Activated CD8-positive, alpha-beta T cell treated with anti-CD3 and anti-CD28 coated beads for 36 hours (primary cell): ENCODE measurements around the gene TCF19. TPM values are rescaled to one million over a fixed set of nuclear protein-coding genes. Genes with fewer than 3 reads are reported as not detected.
A peak's percentile ranks its signal among the peaks of the same experiment; 100 is the strongest.

Experiments used
- ATAC-seq: fragments of 200-7000 bp; cut with Tn5 transposase; one replicate; pipeline ENCODE4 v1.10.0; 2021; ENCODE audit warnings: mild to moderate bottlenecking, moderate library complexity
- CTCF ChIA-PET: fragments of 350-600 bp; sonication (Branson Sonifier 250); formaldehyde crosslinking; loops from one replicate; lab custom pipeline; 2021; ENCODE audit warnings: antibody characterized with exemption; lab: Charles Lee
- POLR2A ChIA-PET: fragments of 350-600 bp; sonication (Branson Sonifier 250); formaldehyde crosslinking; loops from one replicate; lab custom pipeline; 2021; ENCODE audit warnings: antibody characterized with exemption; lab: Charles Lee
- DNase-seq: peaks from one replicate; pipeline ENCODE4 v3.0.0-alpha.2; 2020
- H3K27ac Mint-ChIP-seq: one replicate; pipeline ENCODE4 v1.8.0; 2021; ENCODE audit warnings: mild to moderate bottlenecking, mixed read lengths
- H3K27me3 Mint-ChIP-seq: one replicate; pipeline ENCODE4 v1.8.0; 2021; ENCODE audit warnings: mixed read lengths
- H3K36me3 Mint-ChIP-seq: one replicate; pipeline ENCODE4 v1.8.0; 2021; ENCODE audit warnings: low read depth, mixed read lengths
- H3K4me1 Mint-ChIP-seq: one replicate; pipeline ENCODE4 v1.8.0; 2021; ENCODE audit warnings: low read depth, mixed read lengths
- H3K4me3 Mint-ChIP-seq: one replicate; pipeline ENCODE4 v1.8.0; 2021; ENCODE audit warnings: mild to moderate bottlenecking, moderate library complexity, mixed read lengths
- H3K9me3 Mint-ChIP-seq: one replicate; pipeline ENCODE4 v1.8.0; 2021; ENCODE audit warnings: mixed read lengths
- intact Hi-C: fragments of 100-400 bp; cut with micrococcal nuclease; formaldehyde crosslinking; loops from one replicate; pipeline ENCODE4 v1.10.0; 2022
- total RNA-seq, 2 experiments: library from RNA; stranded (reverse); gene quantifications; one replicate each; pipeline ENCODE4 v1.2.3, GENCODE V29; 2021
- TF ChIP-seq, protein P1 (sequence below): fragments of 200-600 bp; IDR thresholded peaks from one replicate; pipeline ENCODE4 v1.8.0; 2022; ENCODE audit warnings: antibody characterized with exemption, mild to moderate bottlenecking

TCF19 gene
- total RNA-seq, 2 experiments from 2014 or later, result 91.9 to 92.9 TPM

GRCh38 chr6:31174378-31174777 lies 16.0 kb downstream of the TCF19 start:
- DNase-seq, result no peak
- Mint-ChIP-seq H3K4me3 (no peak overlapping the region), H3K9me3 (no peaks in the 10 kb centered on the region), H3K4me1 (peaks cover 15% of the 10 kb centered on the region), H3K36me3 (no peaks in the 10 kb centered on the region), H3K27me3 (no peaks in the 10 kb centered on the region), H3K27ac (no peak overlapping the region)
- ChIA-PET POLR2A (no interaction called here), CTCF (no interaction called here)
- ATAC-seq, result no peak
- intact Hi-C loops, result no loop called here
- TF ChIP-seq, protein P1, sequence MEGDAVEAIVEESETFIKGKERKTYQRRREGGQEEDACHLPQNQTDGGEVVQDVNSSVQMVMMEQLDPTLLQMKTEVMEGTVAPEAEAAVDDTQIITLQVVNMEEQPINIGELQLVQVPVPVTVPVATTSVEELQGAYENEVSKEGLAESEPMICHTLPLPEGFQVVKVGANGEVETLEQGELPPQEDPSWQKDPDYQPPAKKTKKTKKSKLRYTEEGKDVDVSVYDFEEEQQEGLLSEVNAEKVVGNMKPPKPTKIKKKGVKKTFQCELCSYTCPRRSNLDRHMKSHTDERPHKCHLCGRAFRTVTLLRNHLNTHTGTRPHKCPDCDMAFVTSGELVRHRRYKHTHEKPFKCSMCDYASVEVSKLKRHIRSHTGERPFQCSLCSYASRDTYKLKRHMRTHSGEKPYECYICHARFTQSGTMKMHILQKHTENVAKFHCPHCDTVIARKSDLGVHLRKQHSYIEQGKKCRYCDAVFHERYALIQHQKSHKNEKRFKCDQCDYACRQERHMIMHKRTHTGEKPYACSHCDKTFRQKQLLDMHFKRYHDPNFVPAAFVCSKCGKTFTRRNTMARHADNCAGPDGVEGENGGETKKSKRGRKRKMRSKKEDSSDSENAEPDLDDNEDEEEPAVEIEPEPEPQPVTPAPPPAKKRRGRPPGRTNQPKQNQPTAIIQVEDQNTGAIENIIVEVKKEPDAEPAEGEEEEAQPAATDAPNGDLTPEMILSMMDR, result no peak

- intact Hi-C loops, result no loop called here
- ATAC-seq (peak; percentile 62), DNase-seq (peak; percentile 40)
- Mint-ChIP-seq H3K27me3 (no peaks in the 10 kb centered on the region), H3K27ac (peak overlapping the region; percentile 58), H3K4me3 (no peak overlapping the region), H3K9me3 (no peaks in the 10 kb centered on the region), H3K4me1 (peaks cover 15% of the 10 kb centered on the region), H3K36me3 (no peaks in the 10 kb centered on the region)
- TF ChIP-seq, protein P1, result no peak
- CTCF ChIA-PET, result interaction anchor here (0.7 to 1.2 kb wide), 3 partner anchors 11 to 17 kb away, joined by 3 to 5 read pairs (median 3); partner anchors contain the start of gene TCF19
- POLR2A ChIA-PET, result interaction anchor here (0.6 to 1.1 kb wide), 2 partner anchors 17 to 1531 kb away, joined by 3 read pairs; partner anchors contain the start of gene TCF19
Observed at GRCh38 chr6:31175971-31176370, 17.6 kb downstream of the TCF19 start.

DNA sequence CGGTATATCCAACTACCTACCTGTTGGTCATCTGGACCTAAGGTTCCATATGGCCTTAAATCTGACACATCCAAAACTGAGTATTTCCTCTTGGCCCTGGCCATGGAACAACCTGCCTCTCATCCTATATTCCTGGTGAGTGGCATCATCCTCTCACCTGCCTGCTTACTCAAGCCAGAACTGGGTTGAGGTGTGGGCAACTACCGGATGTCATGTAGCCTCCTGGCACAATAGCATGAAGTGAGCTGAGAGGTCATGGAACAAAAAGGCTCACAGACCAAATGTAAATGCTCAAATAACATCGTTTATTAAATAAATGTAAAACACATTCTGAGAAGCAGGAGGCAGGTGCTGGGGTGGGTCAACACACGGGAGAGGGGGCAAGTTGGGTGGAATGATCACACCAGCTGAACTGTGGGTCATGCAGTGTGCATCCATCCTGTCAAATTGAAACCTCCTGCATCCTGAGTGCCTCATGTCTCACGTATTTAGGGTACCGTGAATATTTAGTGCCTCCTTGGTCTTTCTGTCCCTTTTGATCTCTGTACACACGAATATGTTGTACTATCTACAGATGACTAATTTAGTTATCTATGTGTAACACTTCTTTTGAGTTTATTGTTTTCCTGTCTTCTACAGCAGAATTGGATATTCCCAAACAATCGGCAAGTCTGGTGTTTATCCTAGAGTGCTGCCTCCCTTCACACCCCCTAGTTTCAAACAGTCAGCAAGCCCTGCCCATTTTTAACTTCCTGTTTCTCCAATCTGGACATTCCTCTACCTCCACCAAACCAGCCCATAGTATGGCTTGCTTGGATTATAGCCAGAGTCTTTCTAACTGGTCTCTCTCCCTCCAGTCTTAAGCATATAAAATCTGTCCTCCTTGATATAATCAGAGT lies 20.0 kb downstream of the TCF19 start:
- intact Hi-C loops, result no loop called here
- peak; percentile 38 for ATAC-seq
- Mint-ChIP-seq H3K27ac (peak overlapping the region; percentile 3), H3K4me1 (peaks cover 15% of the 10 kb centered on the region), H3K36me3 (no peaks in the 10 kb centered on the region), H3K4me3 (no peak overlapping the region), H3K27me3 (no peaks in the 10 kb centered on the region), H3K9me3 (no peaks in the 10 kb centered on the region)
- ChIA-PET POLR2A (no interaction called here), CTCF (no interaction called here)
- TF ChIP-seq, protein P1, result no peak
- DNase-seq, result no peak

DNA sequence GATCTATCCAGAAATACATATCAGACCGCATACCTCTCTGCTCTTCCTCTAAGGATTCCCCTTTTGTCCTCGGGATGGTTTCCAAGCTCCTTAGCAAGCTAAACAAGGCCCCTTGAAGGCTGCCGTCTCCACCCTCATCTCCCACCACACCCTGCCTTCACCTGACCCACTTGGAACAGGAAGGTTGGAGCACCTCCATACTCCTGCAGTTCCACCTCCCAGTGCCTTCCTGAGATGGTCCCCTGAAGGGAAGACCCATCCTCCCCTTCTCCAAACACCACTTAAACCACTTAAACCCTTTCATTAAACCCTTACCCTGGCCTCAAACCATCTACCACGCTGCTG lies 20.6 kb downstream of the TCF19 start:
- Mint-ChIP-seq H3K9me3 (no peaks in the 10 kb centered on the region), H3K4me1 (peaks cover 15% of the 10 kb centered on the region), H3K27me3 (no peaks in the 10 kb centered on the region), H3K27ac (peak overlapping the region; percentile 3), H3K4me3 (no peak overlapping the region), H3K36me3 (no peaks in the 10 kb centered on the region)
- DNase-seq, result no peak
- TF ChIP-seq, protein P1, result no peak
- intact Hi-C loops, result no loop called here
- ChIA-PET POLR2A (no interaction called here), CTCF (no interaction called here)
- ATAC-seq, result no peak

GRCh38 chr6:31179896-31180295 lies 21.5 kb downstream of the TCF19 start:
- Mint-ChIP-seq H3K27me3 (no peaks in the 10 kb centered on the region), H3K9me3 (no peaks in the 10 kb centered on the region), H3K36me3 (no peaks in the 10 kb centered on the region), H3K4me3 (peak overlapping the region; percentile 69), H3K4me1 (peaks cover 15% of the 10 kb centered on the region), H3K27ac (no peak overlapping the region)
- ATAC-seq (no peak), DNase-seq (no peak)
- ChIA-PET CTCF (no interaction called here), POLR2A (no interaction called here)
- intact Hi-C loops, result no loop called here
- TF ChIP-seq, protein P1, result no peak
